Activated CD4-positive, CD25-positive, alpha-beta regulatory T cell treated with anti-CD3 and anti-CD28 coated beads, Interleukin-2, amount 50 U/mL, for 24 hours (primary cell): ENCODE measurements around the gene KNDC1.
"Not testable (repeated sequence)": the region's sequence is repeated elsewhere in the genome, so short reads cannot be mapped to it uniquely, and the experiment has no call there.

Source experiments
- ATAC-seq, 2 donors: fragments of 150-1000 bp; cut with Tn5 transposase; one replicate each; pipeline ENCODE4 v1.10.0; 2021; ENCODE audit warnings: mild to moderate bottlenecking in 1 of 2, moderate library complexity in 1 of 2

KNDC1 gene

DNA sequence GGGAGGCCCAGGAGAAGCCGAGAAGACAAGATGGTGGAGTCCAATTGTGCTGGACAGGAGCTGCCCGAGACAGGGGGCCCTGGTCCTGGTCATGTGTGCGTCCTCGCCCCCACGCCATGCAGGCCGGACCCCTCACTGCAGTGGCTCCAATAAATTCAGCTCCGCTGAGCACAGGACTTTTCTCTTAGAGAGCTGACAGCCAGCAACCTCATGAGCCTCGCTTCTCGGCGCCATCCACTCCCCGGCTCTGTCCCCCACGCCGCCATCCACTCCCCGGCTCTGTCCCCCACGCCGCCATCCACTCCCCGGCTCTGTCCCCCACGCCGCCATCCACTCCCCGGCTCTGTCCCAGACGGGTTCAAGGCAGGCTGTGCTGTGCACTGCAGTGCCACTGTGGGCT is 67.2 kb downstream of the KNDC1 start:
- no peak for ATAC-seq

GRCh38 chr10:133229265-133230043 is 69.4 kb downstream of the KNDC1 start:
- ATAC-seq, result no peak

DNA sequence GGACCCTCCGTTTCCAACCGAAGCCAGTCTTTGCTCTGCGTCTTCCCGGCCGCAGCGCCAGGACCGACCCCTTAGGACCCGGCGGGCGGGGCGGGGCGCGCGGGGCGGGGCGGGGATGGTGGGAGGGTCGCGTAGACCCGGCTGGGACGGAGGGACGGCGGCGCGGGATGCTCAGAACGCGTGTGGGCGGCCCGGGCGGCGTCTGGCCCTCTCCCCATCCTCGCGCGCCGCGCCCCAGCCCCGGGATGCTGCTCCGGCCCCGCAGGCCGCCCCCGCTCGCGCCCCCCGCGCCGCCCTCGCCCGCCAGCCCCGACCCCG is 70.0 kb downstream of the KNDC1 start, which contains the start of gene UTF1:
UTF1 (plus strand) TSS at position 174 of the 318 bp plus-strand sequence; CDS start at position 246, 72 bp downstream.
- no peak for ATAC-seq

DNA sequence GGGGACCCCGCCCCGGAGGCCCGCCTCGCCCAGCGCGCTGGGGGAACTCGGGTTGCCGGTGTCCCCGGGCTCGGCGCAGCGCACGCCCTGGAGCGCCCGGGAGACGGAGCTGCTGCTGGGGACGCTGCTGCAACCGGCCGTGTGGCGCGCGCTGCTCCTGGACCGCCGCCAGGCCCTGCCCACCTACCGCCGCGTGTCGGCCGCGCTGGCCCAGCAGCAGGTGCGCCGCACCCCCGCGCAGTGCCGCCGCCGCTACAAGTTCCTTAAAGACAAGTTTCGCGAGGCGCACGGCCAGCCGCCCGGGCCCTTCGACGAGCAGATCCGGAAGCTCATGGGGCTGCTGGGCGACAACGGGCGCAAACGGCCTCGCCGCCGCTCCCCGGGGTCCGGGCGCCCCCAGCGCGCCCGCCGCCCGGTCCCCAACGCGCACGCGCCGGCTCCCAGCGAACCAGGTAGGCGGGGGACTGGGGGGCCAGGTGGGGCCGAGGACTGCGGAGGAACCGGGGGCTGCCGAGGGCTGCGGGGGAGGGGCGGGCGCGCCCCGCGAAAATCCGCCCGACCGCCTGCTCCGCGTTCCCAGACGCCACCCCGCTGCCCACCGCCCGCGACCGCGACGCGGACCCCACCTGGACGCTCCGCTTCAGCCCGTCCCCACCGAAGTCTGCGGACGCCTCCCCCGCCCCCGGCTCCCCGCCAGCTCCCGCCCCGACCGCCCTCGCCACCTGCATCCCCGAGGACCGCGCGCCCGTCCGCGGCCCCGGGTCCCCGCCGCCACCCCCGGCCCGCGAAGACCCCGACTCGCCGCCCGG is 70.6 kb downstream of the KNDC1 start:
- ATAC-seq, result no peak

DNA sequence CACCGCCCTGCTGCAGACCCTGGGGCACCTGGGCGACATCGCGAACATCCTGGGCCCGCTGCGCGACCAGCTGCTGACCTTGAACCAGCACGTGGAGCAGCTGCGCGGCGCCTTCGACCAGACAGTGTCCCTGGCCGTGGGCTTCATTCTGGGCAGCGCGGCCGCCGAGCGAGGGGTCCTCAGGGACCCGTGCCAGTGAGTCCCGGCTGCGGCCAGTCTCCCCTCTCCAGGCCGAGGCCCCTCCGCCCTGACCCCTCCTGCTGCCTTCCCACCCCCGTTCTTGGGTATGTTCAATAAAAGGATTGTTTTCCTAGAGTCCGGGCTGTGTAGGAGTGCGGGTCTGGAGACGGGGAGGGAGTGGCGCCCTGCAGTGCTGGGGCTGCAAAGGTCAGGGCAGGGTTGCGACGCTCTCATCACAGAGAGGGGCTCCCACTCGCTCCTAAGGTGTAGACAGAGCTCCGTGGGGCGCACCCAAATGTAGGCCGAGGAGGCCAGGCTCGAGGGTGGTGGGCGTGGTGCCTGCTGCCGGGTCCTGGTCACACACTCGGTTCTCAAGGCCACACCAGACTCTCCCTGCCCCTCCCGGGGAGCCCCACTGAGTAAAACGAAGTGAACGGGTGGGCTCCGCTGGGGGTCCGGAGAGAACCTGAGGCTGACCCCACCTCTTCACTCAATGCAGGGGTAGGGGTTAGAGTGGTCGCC is 71.4 kb downstream of the KNDC1 start:
- ATAC-seq, result no peak

DNA sequence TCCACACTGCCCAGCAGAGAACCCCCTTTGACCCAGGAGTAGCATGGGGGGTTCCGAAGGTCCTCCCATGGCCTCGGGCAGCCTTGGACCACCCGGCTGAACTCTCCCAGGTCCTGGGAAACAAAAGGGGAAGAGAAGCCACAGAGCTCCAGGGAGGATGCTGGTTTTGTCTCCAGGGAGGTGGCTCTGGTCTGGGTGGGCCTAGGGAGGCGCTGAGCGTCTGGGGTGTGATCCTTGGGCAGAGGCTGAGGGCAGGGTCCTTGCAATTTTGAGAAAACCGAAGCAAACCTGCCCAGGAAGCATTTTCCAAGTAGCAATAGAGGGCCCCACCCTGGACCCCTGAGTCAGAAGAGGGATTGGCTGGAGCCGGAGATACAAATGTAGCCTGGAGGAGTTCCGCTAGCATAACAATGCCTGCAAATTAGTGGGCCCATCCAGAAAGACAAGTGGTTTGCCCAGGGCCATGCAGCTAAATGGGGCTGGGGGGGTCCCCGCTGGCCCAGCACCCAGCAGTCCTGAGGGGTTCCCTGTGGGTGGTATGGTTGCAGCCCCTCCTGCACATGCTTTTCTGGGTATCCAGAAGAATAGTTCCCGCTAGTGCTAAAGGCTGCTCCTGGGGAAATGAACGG is 72.0 kb downstream of the KNDC1 start:
- ATAC-seq, result no peak

DNA sequence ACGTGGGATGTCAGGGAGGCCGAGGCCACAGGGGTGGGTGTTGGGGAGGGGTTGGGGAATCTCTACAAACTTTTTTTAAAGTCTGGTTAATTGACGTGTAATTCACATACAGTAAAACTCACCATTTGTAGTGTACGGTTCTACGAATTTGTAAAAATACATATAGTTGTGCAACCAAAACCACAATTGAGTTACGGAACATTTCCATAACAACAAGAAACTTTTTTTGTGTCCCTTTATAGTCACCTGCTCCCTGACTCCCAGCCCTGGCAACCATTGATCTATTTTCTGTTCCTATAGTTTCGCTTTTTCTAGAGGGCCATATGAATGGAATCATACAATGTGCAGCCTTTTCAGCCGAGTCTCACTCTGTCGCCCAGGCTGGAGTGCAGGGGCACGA is 74.8 kb downstream of the KNDC1 start:
- not testable (repeated sequence) for ATAC-seq

GRCh38 chr10:133235265-133235855 is 75.3 kb downstream of the KNDC1 start:
- no peak for ATAC-seq

DNA sequence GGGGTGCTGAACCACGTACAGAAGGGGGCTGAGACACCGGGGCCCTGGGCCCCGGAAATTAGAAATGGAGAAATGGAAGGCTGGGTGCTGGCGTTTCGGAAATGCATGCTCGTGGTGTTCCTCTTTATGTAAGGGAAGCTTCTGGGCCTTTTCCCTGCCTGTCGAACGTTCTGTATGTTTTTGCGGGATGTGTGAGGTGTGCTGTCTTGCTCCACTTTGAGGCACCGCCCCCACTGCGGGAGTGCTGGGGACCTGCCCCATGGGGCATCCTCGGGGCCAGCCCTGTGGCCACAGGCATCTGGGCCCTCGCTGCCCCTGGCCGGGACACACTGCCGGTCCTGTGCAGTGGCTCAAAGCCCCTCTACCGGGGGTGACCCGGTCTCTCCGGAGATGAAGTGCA is 75.9 kb downstream of the KNDC1 start:
- no peak for ATAC-seq

- peak in 1 of 2 donors; percentile 26 for ATAC-seq
These were observed 76.6 kb downstream of the KNDC1 start for GRCh38 chr10:133236401-133237240.

DNA sequence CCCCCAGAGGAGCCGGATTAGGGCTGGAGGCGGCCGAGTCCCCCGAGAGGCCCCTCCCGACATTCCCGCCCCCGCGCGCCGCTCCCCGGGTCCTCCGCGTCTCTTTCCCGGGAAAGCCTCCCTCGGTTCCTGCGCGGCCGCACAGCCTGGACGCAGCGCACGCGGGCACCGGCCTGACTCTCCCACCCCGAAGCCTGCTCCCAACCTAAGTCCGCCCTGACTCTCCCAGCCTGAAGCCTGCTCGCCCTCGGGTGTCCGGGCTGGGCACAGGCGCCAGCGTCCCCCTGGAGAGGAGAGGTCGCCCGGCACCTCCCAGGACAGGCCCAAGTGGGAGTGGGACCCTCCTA is 77.2 kb downstream of the KNDC1 start:
- ATAC-seq, result no peak

DNA sequence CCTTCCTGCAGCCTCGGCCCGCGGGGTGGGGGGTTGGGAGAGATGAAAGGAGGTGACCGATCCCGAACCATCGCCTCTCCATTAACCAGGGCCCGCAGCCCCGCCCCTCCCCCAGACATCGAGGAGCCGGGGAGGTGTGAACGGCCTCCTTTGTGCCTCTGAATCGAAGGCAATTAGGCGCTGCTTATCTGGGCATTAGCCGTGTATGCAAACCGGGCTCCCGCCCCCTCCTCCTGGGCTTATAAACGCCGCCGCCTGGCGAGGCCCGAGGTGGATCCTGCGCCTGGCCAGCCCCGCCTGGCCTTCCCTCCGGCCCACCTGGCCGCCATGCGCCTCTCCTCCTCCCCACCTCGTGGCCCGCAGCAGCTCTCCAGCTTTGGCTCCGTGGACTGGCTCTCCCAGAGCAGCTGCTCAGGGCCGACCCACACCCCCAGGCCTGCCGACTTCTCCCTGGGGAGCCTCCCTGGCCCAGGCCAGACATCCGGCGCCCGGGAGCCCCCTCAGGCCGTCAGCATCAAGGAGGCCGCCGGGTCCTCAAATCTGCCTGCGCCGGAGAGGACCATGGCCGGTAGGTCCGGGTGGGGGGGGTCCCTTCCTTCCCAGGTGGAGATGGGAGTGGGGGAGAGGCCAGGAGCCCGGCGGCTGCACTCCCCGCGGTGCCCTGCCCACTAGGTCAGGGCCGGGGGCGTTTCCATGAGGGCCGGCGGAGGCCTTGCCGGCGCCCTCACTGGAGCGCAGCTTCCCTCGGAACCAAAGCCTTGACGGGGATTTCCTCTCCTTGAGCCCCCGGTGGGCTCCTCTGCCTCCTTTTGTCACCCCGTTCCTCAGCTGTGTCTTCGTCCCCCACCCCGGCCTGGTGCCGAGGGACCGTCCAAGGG is 77.8 kb downstream of the KNDC1 start, which contains the start of gene VENTX:
VENTX (plus strand) TSS at position 268 of the 878 bp plus-strand sequence; CDS start at position 328, 60 bp downstream.
- no peak for ATAC-seq

GRCh38 chr10:133238466-133238804 is 78.4 kb downstream of the KNDC1 start:
- no peak for ATAC-seq

DNA sequence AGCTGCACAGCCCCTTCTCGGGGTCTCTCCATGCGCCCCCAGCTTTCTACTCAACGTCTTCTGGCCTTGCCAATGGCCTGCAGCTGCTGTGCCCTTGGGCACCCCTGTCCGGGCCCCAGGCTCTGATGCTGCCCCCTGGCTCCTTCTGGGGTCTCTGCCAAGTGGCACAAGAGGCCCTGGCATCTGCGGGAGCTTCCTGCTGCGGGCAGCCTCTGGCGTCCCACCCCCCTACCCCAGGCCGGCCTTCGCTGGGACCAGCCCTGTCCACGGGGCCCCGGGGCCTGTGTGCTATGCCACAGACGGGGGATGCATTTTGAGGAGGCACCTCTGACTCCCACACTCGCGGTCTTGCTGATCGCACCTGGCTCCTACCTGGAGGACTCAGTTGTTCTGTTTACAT is 80.0 kb downstream of the KNDC1 start:
- no peak for ATAC-seq

GRCh38 chr10:133241501-133242205 is 81.6 kb downstream of the KNDC1 start:
- no peak for ATAC-seq

GRCh38 chr10:133242611-133243356 is 82.8 kb downstream of the KNDC1 start:
- no peak for ATAC-seq

DNA sequence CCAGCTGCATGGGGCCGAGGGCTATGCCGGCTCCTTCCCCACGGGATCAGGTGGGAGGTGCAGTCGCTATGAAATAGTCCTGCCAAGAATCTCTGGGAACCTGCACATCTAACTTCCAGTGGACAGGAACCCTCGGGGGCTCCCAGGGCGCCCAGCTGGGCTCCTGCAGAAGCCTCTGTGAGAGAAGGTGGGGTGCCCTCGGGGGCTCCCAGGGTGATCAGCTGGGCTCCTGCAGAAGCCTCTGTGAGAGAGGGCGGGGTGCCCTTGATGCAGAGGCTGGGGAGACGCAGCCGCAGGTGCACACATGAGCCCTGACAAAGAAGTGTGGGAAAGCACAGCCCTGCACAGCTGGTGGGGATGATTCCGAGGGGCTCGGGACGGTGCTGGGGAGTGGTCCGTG is 83.6 kb downstream of the KNDC1 start:
- no peak for ATAC-seq

- no peak for ATAC-seq
These were observed 85.6 kb downstream of the KNDC1 start for GRCh38 chr10:133245439-133246235.
